HT-29 (cell line): ENCODE data around the gene LAPTM5. TPM values are rescaled to one million over a fixed set of nuclear protein-coding genes. Genes with fewer than 3 reads are reported as not detected.
A peak's percentile ranks its signal among the peaks of the same experiment; 100 is the strongest.
"Not testable (repeated sequence)": the region's sequence is repeated elsewhere in the genome, so short reads cannot be mapped to it uniquely, and the experiment has no call there.

Source experiments
- DNase-seq: peaks from one replicate; pipeline ENCODE4 v3.0.0-alpha.2; 2015; ENCODE audit warnings: low spot score
- total RNA-seq: library from RNA; depleted of rRNA; stranded (reverse); fragments of >200 nt; shearing (Covaris generic); gene quantifications from 2 replicates; pipeline ENCODE4 v1.2.3, GENCODE V29; 2014

The LAPTM5 gene
- total RNA-seq, 1 experiment from 2014 or later: 0.08 TPM

GRCh38 chr1:30698401-30698981 lies 59.1 kb downstream of the LAPTM5 start:
- DNase-seq: no peak

GRCh38 chr1:30697571-30698376 lies 59.8 kb downstream of the LAPTM5 start:
- no peak for DNase-seq

- no peak for DNase-seq
These were observed 60.7 kb downstream of the LAPTM5 start for GRCh38 chr1:30696831-30697230.

GRCh38 chr1:30695439-30695841 lies 62.1 kb downstream of the LAPTM5 start:
- no peak for DNase-seq

- no peak for DNase-seq
These were observed 63.0 kb downstream of the LAPTM5 start for GRCh38 chr1:30694280-30695175.

GRCh38 chr1:30693822-30694221 lies 63.8 kb downstream of the LAPTM5 start:
- DNase-seq: no peak

GRCh38 chr1:30693366-30693765 lies 64.2 kb downstream of the LAPTM5 start:
- DNase-seq: no peak

- DNase-seq: no peak
These were observed 64.6 kb downstream of the LAPTM5 start for GRCh38 chr1:30692948-30693301.

GRCh38 chr1:30692201-30692947 lies 65.2 kb downstream of the LAPTM5 start:
- DNase-seq: no peak

- DNase-seq: no peak
These were observed 66.1 kb downstream of the LAPTM5 start for GRCh38 chr1:30691480-30691879.

GRCh38 chr1:30689901-30690645 lies 67.5 kb downstream of the LAPTM5 start:
- no peak for DNase-seq

GRCh38 chr1:30688920-30689794 lies 68.4 kb downstream of the LAPTM5 start:
- no peak for DNase-seq

GRCh38 chr1:30688516-30688915 lies 69.1 kb downstream of the LAPTM5 start:
- not testable (repeated sequence) for DNase-seq

GRCh38 chr1:30687886-30688285 lies 69.7 kb downstream of the LAPTM5 start:
- no peak for DNase-seq

GRCh38 chr1:30686236-30686935 lies 71.2 kb downstream of the LAPTM5 start:
- DNase-seq: no peak

GRCh38 chr1:30685796-30686165 lies 71.8 kb downstream of the LAPTM5 start:
- no peak for DNase-seq

GRCh38 chr1:30684881-30685795 lies 72.4 kb downstream of the LAPTM5 start:
- DNase-seq: peak; percentile 89

- DNase-seq: no peak
These were observed 73.3 kb downstream of the LAPTM5 start for GRCh38 chr1:30684259-30684658.
